NT2/D1 (cell line): ENCODE results near the gene RPL19.

Experiments
- DNase-seq: peaks from one replicate; pipeline ENCODE4 v3.0.0-alpha.2; 2011; ENCODE audit warnings: low read depth, low spot score
- H3K27me3 ChIP-seq: 2 replicates; pipeline ENCODE4 v1.6.0; 2011; ENCODE audit warnings: mild to moderate bottlenecking; ENCODE audit not compliant: insufficient read length, insufficient read depth
- H3K36me3 ChIP-seq: 2 replicates; pipeline ENCODE4 v1.6.1; 2011; ENCODE audit warnings: mild to moderate bottlenecking, low read length, mixed read lengths; ENCODE audit not compliant: insufficient read depth, insufficient read length
- H3K4me1 ChIP-seq: 2 replicates; pipeline ENCODE4 v1.5.1; 2011; ENCODE audit not compliant: insufficient read depth, insufficient read length
- H3K4me3 ChIP-seq: 2 replicates; pipeline ENCODE4 v1.5.1; 2011; ENCODE audit warnings: low read depth; ENCODE audit not compliant: insufficient read length
- H3K9ac ChIP-seq: 2 replicates; pipeline ENCODE4 v1.6.0; 2011; ENCODE audit warnings: low read depth; ENCODE audit not compliant: insufficient read length
- H3K9me3 ChIP-seq: 2 replicates; pipeline ENCODE4 v1.5.1; 2011; ENCODE audit warnings: mild to moderate bottlenecking, low read length; ENCODE audit not compliant: insufficient read depth
- SUZ12 ChIP-seq: IDR thresholded peaks from 2 replicates; pipeline ENCODE4 v1.6.1; 2011; ENCODE audit not compliant: insufficient read length, insufficient read depth; ENCODE audit errors: extremely low read depth
- YY1 ChIP-seq: IDR thresholded peaks from 2 replicates; pipeline ENCODE4 v1.6.1; 2011; ENCODE audit not compliant: insufficient read length, insufficient read depth
- ZNF274 ChIP-seq: IDR thresholded peaks from 2 replicates; pipeline ENCODE4 v1.6.1; 2011; ENCODE audit warnings: mild to moderate bottlenecking, low read depth, low read length

The RPL19 gene

GRCh38 chr17:39194089-39194984 lies 5.7 kb upstream of the RPL19 start:
- Histone ChIP-seq H3K9ac (peak overlapping the region; percentile 82), H3K9me3 (no peaks in the 10 kb centered on the region), H3K27me3 (no peaks in the 10 kb centered on the region), H3K36me3 (peaks cover 35% of the 10 kb centered on the region), H3K4me3 (peak overlapping the region; percentile 45), H3K4me1 (peaks cover 31% of the 10 kb centered on the region)
- DNase-seq, result no peak
- TF ChIP-seq ZNF274 (no peak), SUZ12 (no peak), YY1 (no peak)

GRCh38 chr17:39194985-39195524 lies 5.0 kb upstream of the RPL19 start:
- Histone ChIP-seq H3K4me3 (peak overlapping the region; percentile 45), H3K4me1 (peaks cover 31% of the 10 kb centered on the region), H3K27me3 (no peaks in the 10 kb centered on the region), H3K9me3 (no peaks in the 10 kb centered on the region), H3K9ac (peak overlapping the region; percentile 82), H3K36me3 (peaks cover 35% of the 10 kb centered on the region)
- DNase-seq, result no peak
- TF ChIP-seq YY1, result no peak
- no peak for TF ChIP-seq ZNF274
- TF ChIP-seq SUZ12, result no peak

GRCh38 chr17:39195568-39196160 lies 4.4 kb upstream of the RPL19 start:
- DNase-seq, result no peak
- TF ChIP-seq YY1 (no peak), SUZ12 (no peak)
- Histone ChIP-seq H3K9me3 (no peaks in the 10 kb centered on the region), H3K27me3 (no peaks in the 10 kb centered on the region), H3K9ac (peak overlapping the region; percentile 82), H3K4me1 (peaks cover 31% of the 10 kb centered on the region), H3K4me3 (peak overlapping the region; percentile 45), H3K36me3 (peaks cover 35% of the 10 kb centered on the region)

GRCh38 chr17:39196241-39196807 lies 3.8 kb upstream of the RPL19 start:
- H3K9me3 ChIP-seq, result no peaks in the 10 kb centered on the region
- H3K9ac ChIP-seq, result peak overlapping the region; percentile 29
- peaks cover 31% of the 10 kb centered on the region for H3K4me1 ChIP-seq
- no peak for DNase-seq
- H3K36me3 ChIP-seq, result peaks cover 37% of the 10 kb centered on the region
- no peak for TF ChIP-seq SUZ12
- TF ChIP-seq YY1, result no peak
- H3K27me3 ChIP-seq, result no peaks in the 10 kb centered on the region
- peak overlapping the region; percentile 71 for H3K4me3 ChIP-seq

DNA sequence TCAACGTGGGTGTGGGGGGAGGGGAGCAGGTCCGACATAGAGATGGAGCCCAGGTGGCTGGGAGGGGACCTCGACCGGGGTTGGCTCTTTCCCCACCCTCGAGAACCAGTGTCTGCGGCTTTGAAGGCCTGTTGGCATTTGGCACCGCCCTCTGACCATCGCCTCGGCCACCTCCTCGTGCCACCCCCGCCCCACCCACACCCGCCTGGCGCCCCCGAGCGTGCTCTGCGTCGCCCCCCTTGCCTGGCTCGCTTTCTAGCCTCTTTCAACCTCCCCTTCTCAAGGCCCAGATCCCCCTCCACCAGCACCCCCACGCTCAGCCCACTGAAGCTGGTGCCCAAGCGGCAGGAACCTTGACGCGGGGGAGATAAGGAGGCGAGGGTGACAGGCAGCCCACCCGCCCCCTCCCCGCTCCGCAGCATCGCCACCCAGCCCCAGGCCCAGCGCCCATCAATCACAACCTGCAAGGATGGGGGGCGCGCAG lies 3.2 kb upstream of the RPL19 start:
- peak overlapping the region; percentile 71 for H3K4me3 ChIP-seq
- no peaks in the 10 kb centered on the region for H3K9me3 ChIP-seq
- DNase-seq, result no peak
- TF ChIP-seq YY1, result no peak
- TF ChIP-seq ZNF274, result no peak
- no peak for TF ChIP-seq SUZ12
- peak overlapping the region; percentile 84 for H3K9ac ChIP-seq
- peaks cover 37% of the 10 kb centered on the region for H3K36me3 ChIP-seq
- H3K27me3 ChIP-seq, result no peaks in the 10 kb centered on the region
- peaks cover 31% of the 10 kb centered on the region for H3K4me1 ChIP-seq

DNA sequence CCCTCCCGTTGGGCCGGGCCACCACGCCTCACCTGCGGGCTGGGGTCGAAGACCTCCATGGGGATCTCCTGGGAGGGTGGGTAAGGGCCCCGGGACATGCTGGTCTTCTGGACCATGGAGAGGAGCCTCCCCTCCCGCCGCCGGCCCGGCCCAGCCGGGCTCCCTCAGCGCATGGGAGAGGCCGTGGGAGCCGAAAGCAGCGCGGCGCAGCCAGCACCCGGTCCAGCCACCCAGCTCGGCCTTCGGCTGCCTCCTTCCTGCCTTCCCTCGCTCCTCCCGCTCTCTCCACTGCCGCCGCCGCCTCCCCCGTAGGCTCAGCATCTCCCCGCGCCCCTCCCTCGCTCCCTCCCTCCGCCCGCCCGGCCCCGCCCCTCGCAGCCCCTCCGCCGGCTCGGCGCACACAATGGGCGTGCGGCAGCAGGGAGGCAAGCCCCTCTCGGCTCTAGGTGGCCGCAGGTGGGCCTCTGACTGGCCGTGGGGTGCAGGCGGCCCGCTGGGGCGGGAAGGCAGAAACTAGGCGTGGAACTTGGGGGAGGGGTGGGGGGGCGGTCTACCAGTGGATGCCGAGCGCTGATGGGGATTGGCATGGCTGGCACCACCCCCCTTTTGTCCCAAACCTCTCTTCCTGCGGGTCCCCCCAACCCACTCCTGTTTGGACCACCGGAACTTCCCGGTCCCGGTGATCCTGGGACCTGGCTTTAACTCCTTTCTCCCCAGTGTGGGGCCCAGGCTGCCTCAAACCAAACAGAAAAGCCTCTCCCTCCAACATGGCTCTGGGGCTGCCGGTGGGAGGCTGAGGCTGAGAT lies 2.5 kb upstream of the RPL19 start, which contains the start of gene CACNB1:
TSS of gene CACNB1 (minus strand) at position 290 of the 806 bp plus-strand sequence. CDS start at position 116, 174 bp downstream.
- peak; percentile 48 for DNase-seq
- no peak for TF ChIP-seq YY1
- TF ChIP-seq SUZ12, result no peak
- no peak for TF ChIP-seq ZNF274

More for the DNA sequence above, 2.5 kb upstream of the RPL19 start, which contains the start of gene CACNB1:
- Histone ChIP-seq H3K27me3 (no peaks in the 10 kb centered on the region), H3K4me1 (peaks cover 37% of the 10 kb centered on the region), H3K4me3 (peak within 1 kb of the TSS; percentile 71), H3K9me3 (no peaks in the 10 kb centered on the region), H3K36me3 (peaks cover 37% of the 10 kb centered on the region), H3K9ac (peak within 1 kb of the TSS; percentile 84)
